Gastroesophageal sphincter (tissue), 4 donors: Measurements from ENCODE around the gene PDE6C. TPM values are rescaled to one million over a fixed set of nuclear protein-coding genes. Genes with fewer than 3 reads are reported as not detected.

Experiments used
- ATAC-seq: fragments of 150-250 bp; one replicate; pipeline ENCODE4 v1.9.1; 2016; ENCODE audit warnings: mild to moderate bottlenecking, moderate library complexity
- H3K27ac ChIP-seq, 4 donors: fragments of 200-600 bp; sonication (generic) in 3 of 4; 1 replicate in 3 of 4; 2 replicates in 1 of 4; pipeline ENCODE4 v1.5.1; 2016 to 2019
- H3K27me3 ChIP-seq: fragments of 200-600 bp; sonication (generic); one replicate; pipeline ENCODE4 v1.5.1; 2019
- H3K36me3 ChIP-seq, 2 donors: fragments of 200-600 bp; sonication (generic); one replicate each; pipeline ENCODE4 v1.5.1; 2019; ENCODE audit warnings: control low read depth in 1 of 2
- H3K4me1 ChIP-seq, 3 donors: fragments of 200-600 bp; sonication (generic); 1 replicate in 2 of 3; 2 replicates in 1 of 3; pipeline ENCODE4 v1.5.1; 2016 to 2019; ENCODE audit warnings: control low read depth in 2 of 3
- H3K4me3 ChIP-seq, 2 donors: fragments of 200-600 bp; sonication (generic); one replicate each; pipeline ENCODE4 v1.5.1; 2019; ENCODE audit warnings: mild to moderate bottlenecking in 1 of 2, moderate library complexity in 1 of 2
- H3K9me3 ChIP-seq, 3 donors: fragments of 200-600 bp; sonication (generic); one replicate each; pipeline ENCODE4 v1.5.1; 2017 to 2019; ENCODE audit warnings: control low read depth in 2 of 3
- CTCF ChIP-seq, 4 experiments: fragments of 200-600 bp in 2 of 4; fragments of 450-650 bp in 2 of 4; sonication (generic) in 1 of 4; IDR thresholded peaks; one replicate each; pipeline ENCODE4 v1.5.1; 2017 to 2019; ENCODE audit warnings: antibody characterized with exemption in 4 of 4, mild to moderate bottlenecking in 2 of 4, moderate library complexity in 2 of 4
- EP300 ChIP-seq: sonication (generic); formaldehyde crosslinking; IDR thresholded peaks from one replicate; pipeline ENCODE4 v1.6.1; 2017; ENCODE audit warnings: antibody characterized with exemption, mild to moderate bottlenecking
- POLR2A ChIP-seq, 2 donors: fragments of 450-650 bp; IDR thresholded peaks; one replicate each; pipeline ENCODE4 v1.6.1; 2017; ENCODE audit warnings: antibody characterized with exemption in 2 of 2, mild to moderate bottlenecking in 2 of 2, moderate library complexity in 1 of 2
- POLR2AphosphoS5 ChIP-seq: sonication (generic); formaldehyde crosslinking; IDR thresholded peaks from one replicate; pipeline ENCODE4 v1.6.1; 2017; ENCODE audit warnings: antibody characterized with exemption
- WGBS, 2 donors: methylation state at CpG; one replicate each; pipeline ENCODE4 v1.1.5; 2018; ENCODE audit warnings: low coverage in 1 of 2; 5-methylcytosine and 5-hydroxymethylcytosine counted together
- total RNA-seq, 4 donors: library from RNA; depleted of rRNA; stranded (reverse); fragments of >200 nt; gene quantifications; one replicate each; pipeline ENCODE4 v1.1.0, GENCODE V29; 2016

PDE6C gene
- total RNA-seq, 4 donors from 2014 or later, result not detected

GRCh38 chr10:93667795-93668194, 55.5 kb downstream of the PDE6C start:
- ATAC-seq, result no peak
- Histone ChIP-seq H3K27me3 (no peaks in the 10 kb centered on the region), H3K27ac (no peak overlapping the region), H3K9me3 (no peaks in the 10 kb centered on the region), H3K4me1 (no peaks in the 10 kb centered on the region), H3K4me3 (no peak overlapping the region), H3K36me3 (peaks cover 0 to 91% of the 10 kb centered on the region in 2 donors)
- TF ChIP-seq EP300 (no peak), POLR2AphosphoS5 (no peak), CTCF (IDR thresholded peaks at IDR 0.05) (no peak), POLR2A (IDR thresholded peaks at IDR 0.05) (no peak)
- 88 to 96% methylated on average over 3 of the region's 3 CpGs for WGBS, 2 donors

- TF ChIP-seq POLR2A (IDR thresholded peaks at IDR 0.05), result no peak
- TF ChIP-seq CTCF (IDR thresholded peaks at IDR 0.05), result no peak
- no peak for TF ChIP-seq EP300
- TF ChIP-seq POLR2AphosphoS5, result no peak
- H3K9me3 ChIP-seq, result no peaks in the 10 kb centered on the region
- ATAC-seq, result no peak
- no peak overlapping the region for H3K4me3 ChIP-seq
- peaks cover under 1 to 92% of the 10 kb centered on the region in 2 donors for H3K36me3 ChIP-seq
- no peaks in the 10 kb centered on the region for H3K27me3 ChIP-seq
- H3K4me1 ChIP-seq, result no peaks in the 10 kb centered on the region
- H3K27ac ChIP-seq, result no peak overlapping the region
Observed at GRCh38 chr10:93670372-93670771, 58.0 kb downstream of the PDE6C start.

GRCh38 chr10:93671042-93671441, 58.7 kb downstream of the PDE6C start:
- Histone ChIP-seq H3K27me3 (no peaks in the 10 kb centered on the region), H3K4me1 (no peaks in the 10 kb centered on the region), H3K36me3 (peaks cover 3 to 92% of the 10 kb centered on the region in 2 donors), H3K27ac (no peak overlapping the region), H3K4me3 (no peak overlapping the region), H3K9me3 (no peaks in the 10 kb centered on the region)
- 65 to 77% methylated on average over 2 of the region's 2 CpGs for whole genome bisulfite sequencing, 2 donors
- TF ChIP-seq EP300 (no peak), POLR2A (IDR thresholded peaks at IDR 0.05) (no peak), POLR2AphosphoS5 (no peak), CTCF (IDR thresholded peaks at IDR 0.05) (no peak)
- no peak for ATAC-seq

- ATAC-seq, result no peak
- Histone ChIP-seq H3K4me1 (no peaks in the 10 kb centered on the region), H3K4me3 (no peak overlapping the region), H3K36me3 (peaks cover 3 to 91% of the 10 kb centered on the region in 2 donors), H3K27me3 (no peaks in the 10 kb centered on the region), H3K27ac (no peak overlapping the region), H3K9me3 (no peaks in the 10 kb centered on the region)
- 85 to 100% methylated on average over 2 of the region's 2 CpGs for WGBS, 2 donors
- TF ChIP-seq POLR2A (IDR thresholded peaks at IDR 0.05), result no peak
Observed at GRCh38 chr10:93672022-93672678, 59.8 kb downstream of the PDE6C start.

- H3K9me3 ChIP-seq, result no peaks in the 10 kb centered on the region
Observed at GRCh38 chr10:93672890-93673289, 60.6 kb downstream of the PDE6C start.

More at GRCh38 chr10:93672890-93673289, 60.6 kb downstream of the PDE6C start:
- 93 to 100% methylated on average over 1 to 2 of the region's 2 CpGs for WGBS, 2 donors
- no peak overlapping the region for H3K27ac ChIP-seq
- H3K36me3 ChIP-seq, result peaks cover 3 to 91% of the 10 kb centered on the region in 2 donors
- ATAC-seq, result no peak
- H3K27me3 ChIP-seq, result no peaks in the 10 kb centered on the region
- H3K4me1 ChIP-seq, result no peaks in the 10 kb centered on the region
- H3K4me3 ChIP-seq, result no peak overlapping the region
- no peak for TF ChIP-seq POLR2AphosphoS5
- TF ChIP-seq EP300, result no peak
- no peak for TF ChIP-seq POLR2A (IDR thresholded peaks at IDR 0.05)
- no peak for TF ChIP-seq CTCF (IDR thresholded peaks at IDR 0.05)
